DOHH2 (cell line): Measurements from ENCODE around the gene FAM217A.

Experiments used
- CTCF ChIP-seq: fragments of 200-600 bp; sonication (generic); IDR thresholded peaks from one replicate; pipeline ENCODE4 v1.5.1; 2014; ENCODE audit warnings: antibody characterized with exemption, mild to moderate bottlenecking, low read depth, low read length; ENCODE audit not compliant: poor library complexity, severe bottlenecking
- EZH2phosphoT487 ChIP-seq: fragments of 200-600 bp; sonication (generic); IDR thresholded peaks from 2 replicates; pipeline ENCODE4 v1.6.1; 2017; ENCODE audit warnings: borderline replicate concordance, mild to moderate bottlenecking, antibody characterized with exemption, low read length, moderate library complexity, mixed read lengths

DNA sequence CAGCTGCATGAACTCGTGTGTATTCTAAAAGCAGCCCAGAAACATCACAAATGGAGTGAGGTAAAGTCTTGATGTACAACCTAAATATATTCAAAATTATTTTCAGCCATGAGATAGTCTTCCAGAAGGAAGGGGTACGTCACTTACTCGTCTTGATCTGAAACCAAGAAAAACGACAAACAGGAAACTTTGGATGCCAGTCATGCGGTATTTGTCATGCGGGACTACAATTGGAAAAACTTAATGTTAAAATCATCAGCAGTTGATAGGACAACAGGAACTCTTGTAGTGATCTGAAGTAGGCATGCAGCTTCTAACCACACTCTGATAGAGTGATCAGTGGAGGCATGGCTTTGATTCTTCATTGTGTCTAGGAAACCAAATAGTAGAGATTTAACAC lies 29.7 kb downstream of the FAM217A start:
- TF ChIP-seq CTCF (no peak), EZH2phosphoT487 (no peak)
